ENCODE measurements around the gene COL6A2.
"Not testable (repeated sequence)": the region's sequence is repeated elsewhere in the genome, so short reads cannot be mapped to it uniquely, and the experiment has no call there.

Gene COL6A2

GRCh38 chr21:46171996-46172862 lies 74.3 kb downstream of the COL6A2 start:
- no peak for DNase-seq (ENCODE audit: low spot score)
- TF ChIP-seq CTCF (IDR thresholded peaks at IDR 0.05; ENCODE audit: borderline replicate concordance, control extremely low read depth, extremely low read depth, insufficient read depth, missing control alignments) = no peak
- in situ Hi-C loops (cut with MboI; ENCODE audit: low sequenced_read_pairs, unreplicated experiment) = no loop called here

GRCh38 chr21:46172863-46173528 lies 75.1 kb downstream of the COL6A2 start:
- TF ChIP-seq CTCF (IDR thresholded peaks at IDR 0.05; ENCODE audit: borderline replicate concordance, control extremely low read depth, extremely low read depth, insufficient read depth, missing control alignments) = no peak
- DNase-seq (ENCODE audit: low spot score) = no peak
- in situ Hi-C loops (cut with MboI; ENCODE audit: low sequenced_read_pairs, unreplicated experiment) = no loop called here

GRCh38 chr21:46173573-46173972 lies 75.7 kb downstream of the COL6A2 start:
- in situ Hi-C loops (cut with MboI; ENCODE audit: low sequenced_read_pairs, unreplicated experiment) = no loop called here
- no peak for DNase-seq (ENCODE audit: low spot score)
- no peak for TF ChIP-seq CTCF (IDR thresholded peaks at IDR 0.05; ENCODE audit: borderline replicate concordance, control extremely low read depth, extremely low read depth, insufficient read depth, missing control alignments)

- DNase-seq (ENCODE audit: low spot score); in situ Hi-C loops (cut with MboI; ENCODE audit: low sequenced_read_pairs, unreplicated experiment): not testable (repeated sequence)
These were observed 78.7 kb downstream of the COL6A2 start for GRCh38 chr21:46176443-46177129.

GRCh38 chr21:46178961-46179360 lies 81.0 kb downstream of the COL6A2 start:
- no peak for DNase-seq (ENCODE audit: low spot score)
- TF ChIP-seq CTCF (IDR thresholded peaks at IDR 0.05; ENCODE audit: borderline replicate concordance, control extremely low read depth, extremely low read depth, insufficient read depth, missing control alignments) = no peak
- in situ Hi-C loops (cut with MboI; ENCODE audit: low sequenced_read_pairs, unreplicated experiment) = no loop called here
